NCI-H1417 treated with DMSO at 0.1 percent for 48 hours (cell line): ENCODE data around the gene ADAM15.

ENCODE experiments used
- DNase-seq: peaks from one replicate; lab custom pipeline; 2025; lab: John Stamatoyannopoulos, UW

The ADAM15 gene

DNA sequence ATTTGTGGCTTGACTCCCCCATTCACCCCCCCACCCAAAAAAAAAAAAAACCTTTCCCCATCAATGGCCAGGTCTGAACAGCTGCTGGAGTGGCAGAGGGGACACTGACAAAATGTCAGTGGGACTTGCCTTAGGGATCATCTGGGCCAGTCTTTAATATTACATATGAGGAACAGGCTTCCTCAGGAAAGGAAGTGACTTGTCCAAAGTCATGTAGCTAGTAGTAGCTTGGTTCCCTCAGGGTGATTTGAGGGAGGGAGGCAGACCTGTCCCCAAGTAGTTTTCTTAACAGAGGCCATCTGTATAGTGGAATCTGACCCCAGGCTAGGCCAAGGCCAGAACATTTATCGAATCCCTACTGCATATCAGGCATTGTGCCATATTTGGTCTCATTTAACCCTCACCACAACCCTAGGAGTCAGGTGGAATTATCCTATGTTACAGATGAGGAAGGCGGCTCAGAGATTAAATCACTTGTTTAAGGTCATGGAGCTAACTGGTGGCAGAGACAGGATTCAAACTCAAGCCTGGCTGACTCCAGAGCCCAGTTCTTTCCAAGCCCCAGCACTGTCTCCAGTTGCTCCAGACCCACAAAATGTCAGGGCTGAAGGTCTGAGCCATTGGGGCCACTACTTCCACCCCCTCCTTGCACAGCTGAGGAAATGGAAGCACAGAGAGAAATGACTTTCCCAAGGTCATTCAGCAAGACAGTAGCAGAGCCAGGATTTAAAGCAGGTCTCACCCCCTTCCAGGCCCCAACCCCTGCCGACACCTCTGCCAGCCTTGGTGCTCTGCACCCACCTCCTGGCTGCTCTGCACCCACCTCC lies 38.1 kb upstream of the ADAM15 start:
- DNase-seq = no peak

DNA sequence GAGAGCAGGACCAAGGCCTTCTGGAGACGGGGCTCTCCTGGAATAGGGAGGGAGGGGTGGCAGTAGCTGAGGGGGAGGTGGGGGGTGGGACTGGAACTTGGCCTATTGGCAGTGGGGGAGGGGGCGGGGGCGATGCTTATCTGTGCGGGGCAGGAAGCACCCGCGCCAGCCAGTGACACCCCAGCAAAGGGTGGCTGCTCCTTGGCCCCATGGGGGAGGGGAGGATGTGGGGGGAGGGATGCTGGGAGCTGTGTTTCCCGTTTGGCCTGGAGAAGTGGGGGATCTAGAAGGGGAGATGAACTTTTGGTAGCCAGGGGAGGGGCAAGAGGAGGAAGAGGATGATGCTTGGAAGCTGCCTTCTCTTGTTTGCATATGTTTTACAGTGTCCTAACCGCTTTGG lies 37.5 kb upstream of the ADAM15 start:
- DNase-seq = no peak

DNA sequence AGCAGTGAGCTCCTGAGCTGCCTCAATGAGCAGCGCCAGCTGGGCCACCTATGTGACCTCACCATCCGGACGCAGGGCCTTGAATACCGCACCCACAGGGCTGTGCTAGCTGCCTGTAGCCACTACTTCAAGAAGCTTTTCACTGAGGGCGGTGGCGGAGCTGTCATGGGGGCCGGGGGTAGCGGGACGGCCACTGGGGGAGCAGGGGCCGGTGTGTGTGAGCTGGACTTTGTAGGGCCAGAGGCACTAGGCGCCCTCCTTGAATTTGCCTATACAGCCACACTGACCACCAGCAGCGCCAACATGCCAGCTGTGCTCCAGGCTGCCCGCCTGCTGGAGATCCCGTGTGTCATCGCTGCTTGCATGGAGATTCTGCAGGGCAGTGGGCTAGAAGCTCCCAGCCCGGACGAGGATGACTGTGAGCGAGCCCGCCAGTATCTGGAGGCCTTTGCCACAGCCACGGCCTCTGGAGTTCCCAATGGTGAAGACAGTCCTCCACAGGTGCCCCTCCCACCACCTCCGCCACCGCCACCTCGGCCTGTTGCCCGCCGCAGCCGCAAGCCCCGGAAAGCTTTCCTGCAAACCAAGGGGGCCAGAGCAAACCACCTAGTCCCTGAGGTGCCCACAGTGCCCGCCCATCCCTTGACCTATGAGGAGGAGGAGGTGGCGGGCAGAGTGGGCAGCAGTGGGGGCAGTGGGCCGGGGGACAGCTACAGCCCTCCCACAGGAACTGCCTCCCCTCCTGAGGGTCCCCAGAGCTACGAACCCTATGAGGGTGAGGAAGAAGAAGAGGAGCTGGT lies 36.2 kb upstream of the ADAM15 start:
- DNase-seq = no peak

DNA sequence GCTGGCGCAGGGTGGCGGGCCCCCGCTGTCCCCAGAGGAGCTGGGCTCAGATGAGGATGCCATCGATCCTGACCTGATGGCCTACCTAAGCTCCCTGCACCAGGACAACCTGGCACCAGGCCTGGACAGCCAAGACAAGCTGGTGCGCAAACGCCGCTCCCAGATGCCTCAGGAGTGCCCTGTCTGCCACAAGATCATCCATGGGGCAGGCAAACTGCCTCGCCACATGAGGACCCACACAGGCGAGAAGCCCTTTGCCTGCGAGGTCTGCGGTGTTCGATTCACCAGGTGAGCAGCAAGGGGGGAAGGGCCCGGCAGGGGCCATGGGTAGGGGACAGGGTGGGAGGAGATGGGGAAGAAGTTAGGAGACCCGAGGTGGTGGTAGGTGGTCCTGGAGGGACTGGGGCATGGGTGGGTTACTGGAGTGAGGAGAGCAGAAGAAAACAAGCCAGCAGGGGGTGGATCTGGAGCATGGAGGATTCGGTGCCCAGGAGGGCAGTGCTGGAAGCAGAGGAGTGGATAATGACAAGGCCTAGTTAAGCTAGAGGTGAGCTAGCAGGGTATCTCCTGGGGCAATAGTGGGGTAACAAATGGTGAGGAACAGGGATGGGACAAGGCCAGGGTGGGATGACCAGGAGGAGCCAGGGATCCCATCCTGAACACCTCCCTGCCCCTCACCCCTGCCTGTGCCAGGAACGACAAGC lies 35.4 kb upstream of the ADAM15 start:
- DNase-seq = no peak

DNA sequence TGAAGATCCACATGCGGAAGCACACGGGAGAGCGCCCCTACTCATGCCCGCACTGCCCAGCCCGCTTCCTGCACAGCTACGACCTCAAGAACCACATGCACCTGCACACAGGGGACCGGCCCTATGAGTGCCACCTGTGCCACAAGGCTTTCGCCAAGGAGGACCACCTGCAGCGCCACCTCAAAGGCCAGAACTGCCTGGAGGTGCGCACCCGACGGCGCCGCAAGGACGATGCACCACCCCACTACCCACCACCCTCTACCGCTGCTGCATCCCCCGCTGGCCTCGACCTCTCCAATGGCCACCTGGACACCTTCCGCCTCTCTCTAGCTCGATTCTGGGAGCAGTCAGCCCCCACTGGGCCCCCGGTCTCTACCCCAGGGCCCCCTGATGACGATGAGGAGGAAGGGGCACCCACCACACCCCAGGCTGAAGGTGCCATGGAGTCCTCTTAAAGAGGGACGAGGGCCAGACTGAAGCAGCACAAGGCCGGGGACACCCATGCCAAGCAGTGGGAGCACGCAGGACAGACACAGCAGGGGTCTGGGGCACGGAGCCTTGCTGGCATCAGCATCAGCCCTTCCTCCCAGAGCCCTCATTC lies 34.8 kb upstream of the ADAM15 start:
- no peak for DNase-seq

DNA sequence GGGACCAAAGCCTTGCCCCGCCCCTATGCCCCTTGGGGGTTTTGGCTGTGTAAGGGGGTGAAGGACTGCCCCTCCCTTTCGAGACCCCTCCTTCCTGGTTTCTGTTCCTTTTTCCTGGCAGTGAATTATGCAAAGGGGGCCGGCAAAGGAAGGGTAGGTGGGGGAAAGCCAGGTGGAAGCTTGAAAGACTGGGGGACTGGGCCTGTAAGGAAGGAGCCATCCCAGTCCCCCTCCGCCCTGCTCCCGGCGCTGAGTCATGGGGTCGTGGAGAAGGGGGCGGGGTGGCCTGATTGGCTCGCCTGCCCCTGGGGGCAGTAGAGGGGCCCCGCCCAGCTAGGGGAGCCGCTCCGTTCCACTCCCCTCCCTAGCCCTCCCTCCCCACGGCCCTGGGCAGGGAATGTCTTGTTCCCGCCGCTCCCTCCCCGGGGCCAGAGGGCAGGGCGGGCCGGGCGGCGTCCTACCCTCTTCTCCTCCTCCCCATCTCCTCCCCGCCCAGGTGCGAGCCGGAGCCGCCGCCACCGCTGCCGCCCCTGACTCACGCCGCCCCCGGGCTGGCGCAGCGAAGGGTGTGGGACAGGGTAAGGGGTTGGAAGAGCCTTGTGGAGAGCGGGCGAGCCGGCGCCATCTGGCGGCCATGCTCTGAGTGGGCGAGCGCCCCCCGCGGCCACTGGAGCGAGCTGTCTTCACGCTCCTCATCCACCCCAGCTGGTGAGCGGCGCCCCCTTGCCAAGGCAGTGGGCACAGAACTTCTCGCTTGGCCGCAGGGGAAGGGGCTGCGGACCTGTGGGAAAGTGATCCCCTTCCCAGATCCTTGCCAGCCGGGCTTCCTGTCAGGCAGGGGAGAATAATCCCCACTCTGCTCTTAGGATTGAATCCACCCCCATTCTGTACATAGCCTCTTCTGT lies 33.8 kb upstream of the ADAM15 start:
- DNase-seq = no peak

DNA sequence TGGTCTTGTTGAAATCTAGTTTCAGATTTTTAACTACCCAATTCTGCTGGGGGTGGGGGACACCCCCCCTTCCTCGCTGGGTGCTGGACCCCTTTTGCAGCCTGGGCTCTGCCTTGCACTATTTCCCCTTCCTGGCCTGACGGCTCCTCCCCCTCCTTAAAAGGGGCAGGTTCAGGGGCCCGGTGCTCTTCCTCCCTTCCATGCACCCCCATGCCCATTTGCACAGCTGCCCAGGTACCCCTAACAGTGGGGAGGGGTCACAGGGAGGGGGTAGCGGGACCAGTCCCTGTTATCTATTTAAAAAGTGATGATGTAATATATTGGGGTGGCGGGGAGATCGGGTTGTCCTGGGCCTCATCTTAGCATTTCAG lies 33.2 kb upstream of the ADAM15 start:
- no peak for DNase-seq

DNA sequence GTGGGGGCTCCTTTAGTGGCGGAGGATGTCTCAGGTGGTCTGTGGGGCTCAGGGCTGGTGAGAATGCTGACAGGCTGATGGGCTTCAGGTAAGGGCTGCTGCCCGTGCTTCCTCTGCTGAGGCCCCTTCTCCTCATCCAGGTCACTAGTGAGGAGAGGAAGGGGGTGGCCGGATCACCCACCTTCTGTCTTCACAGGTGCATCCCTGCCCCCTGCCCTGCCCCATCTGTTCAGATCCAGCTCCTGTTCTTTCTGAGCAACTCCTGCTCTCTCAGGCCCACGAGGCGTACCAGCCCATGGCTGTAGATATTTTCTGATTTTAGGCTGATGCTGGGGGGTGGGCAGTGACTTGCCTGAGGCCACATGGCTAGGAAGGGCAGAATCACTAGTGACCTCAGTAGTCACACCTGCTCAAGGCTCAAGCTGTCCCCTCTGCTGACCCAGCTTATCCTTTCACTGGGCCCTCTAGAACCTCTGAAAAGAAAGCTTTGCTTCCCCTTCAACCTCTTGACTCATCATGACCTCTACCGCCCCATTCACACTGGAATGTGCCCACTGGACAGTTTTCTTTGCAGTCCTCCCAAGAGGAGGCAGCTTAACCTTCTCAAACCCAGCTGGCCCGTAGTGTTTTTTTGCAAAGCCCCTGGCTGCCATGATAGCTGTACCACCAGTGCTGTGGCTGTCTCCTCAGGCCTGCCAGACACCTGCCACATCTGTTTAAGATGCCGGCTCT lies 32.3 kb upstream of the ADAM15 start:
- DNase-seq = no peak

DNA sequence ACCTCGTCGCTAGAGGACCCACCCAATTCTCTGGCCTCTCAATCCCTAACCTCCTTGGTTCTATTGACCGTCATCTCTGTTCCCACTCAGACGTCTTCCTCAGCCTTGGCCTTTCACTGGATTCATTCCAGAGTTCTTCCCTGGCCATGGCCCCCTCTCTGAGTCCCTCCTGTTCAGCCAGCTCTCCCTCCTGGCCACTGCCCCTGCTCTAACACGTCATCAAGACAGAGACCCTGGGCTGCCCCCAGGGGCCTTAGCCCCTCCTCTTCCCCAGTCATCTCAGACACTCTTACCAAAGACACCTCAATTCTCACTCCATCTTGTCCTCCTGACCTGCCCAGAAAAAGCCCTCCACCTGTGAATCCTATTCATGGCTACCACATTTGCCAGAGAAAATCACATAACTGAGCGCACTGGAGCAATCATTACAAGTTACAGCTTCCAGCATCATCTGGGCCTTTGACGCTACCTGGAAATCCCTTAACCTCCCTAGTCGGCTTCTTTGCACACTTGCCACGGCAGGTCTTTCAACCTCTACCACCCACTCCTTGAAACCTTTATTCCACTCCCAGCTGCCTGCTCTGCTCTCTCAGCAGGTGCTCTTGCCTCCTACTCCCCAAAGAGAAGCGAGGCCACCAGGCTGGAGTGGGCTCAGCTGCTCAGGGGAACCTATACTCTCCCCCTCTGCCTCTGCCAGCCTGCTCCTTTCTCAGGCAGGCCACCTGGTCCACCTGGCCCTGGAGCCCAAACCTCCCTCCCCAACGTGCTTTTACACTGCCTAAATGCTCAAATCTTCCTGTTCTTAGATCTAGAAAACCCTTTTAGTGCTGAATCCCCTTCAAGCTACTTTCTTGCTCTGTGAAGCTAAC lies 31.5 kb upstream of the ADAM15 start:
- no peak for DNase-seq

DNA sequence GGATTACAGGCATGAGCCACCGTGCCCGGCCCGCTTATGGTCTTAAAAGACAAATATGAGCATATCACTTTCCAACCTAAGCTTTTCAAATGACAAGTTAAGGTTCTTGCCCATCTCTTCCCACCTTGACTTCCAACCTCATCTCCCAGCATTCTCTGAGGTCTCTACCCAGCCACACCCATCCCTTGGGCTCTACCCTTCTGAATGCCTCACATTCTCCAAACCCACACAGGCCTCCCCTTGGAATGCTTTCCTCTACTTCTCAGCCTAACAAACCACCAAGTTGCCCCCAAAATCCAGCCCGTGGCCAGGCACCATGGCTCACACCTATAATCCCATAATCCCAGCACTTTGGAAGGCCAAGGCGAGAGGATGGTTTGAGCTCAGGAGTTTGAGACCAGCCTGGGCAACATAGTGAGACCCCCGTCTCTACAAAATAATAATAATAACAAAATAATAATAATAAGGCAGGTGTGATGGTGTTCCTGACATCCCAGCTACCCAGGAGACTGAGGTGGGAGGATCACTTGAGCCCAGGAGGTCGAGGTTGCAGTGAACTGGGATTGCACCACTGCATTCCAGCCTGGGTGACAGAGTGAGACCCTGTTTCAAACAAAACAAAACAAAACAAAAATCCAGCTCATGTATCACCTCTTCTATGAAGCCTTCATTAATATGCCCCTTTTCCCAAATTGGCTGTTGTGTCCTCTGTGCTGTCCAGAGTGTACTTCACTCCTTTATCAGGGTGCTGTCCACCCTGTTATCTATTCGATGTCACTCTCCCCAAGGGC lies 28.8 kb upstream of the ADAM15 start:
- DNase-seq = no peak

DNA sequence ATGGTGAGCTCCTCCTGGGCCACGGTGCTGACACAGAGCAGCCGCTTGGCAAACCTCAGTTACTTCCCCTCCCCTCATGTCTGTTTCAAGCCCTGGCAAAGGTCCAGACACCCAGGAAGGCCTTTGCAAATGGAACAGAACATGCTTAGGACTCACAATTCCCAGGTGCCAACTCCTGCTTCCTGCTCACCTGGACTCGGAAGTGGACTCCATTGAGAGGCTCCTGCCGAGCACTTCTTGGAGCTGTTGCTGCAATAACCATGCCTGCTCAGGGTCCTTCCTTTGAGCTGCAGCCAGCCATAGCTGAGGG lies 28.2 kb upstream of the ADAM15 start:
- no peak for DNase-seq

DNA sequence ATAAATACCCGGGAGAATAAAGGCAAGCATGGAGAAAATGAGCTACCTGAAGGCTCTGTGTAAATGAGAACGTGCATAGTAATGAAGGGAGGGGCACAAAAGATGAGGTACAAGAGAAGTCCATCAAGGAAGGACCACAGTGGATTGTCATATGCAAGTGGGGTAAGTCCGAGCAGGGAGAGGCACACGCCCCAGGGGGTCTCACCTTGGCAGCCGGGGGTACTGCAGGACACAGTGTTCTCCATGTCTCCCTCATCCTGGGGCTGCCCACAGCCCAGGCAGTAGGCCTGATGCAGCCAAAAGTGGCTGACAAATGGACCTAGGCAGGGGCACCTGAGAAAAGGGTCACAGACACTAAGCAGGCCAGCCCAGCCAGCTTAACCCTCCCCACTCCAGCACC lies 27.5 kb upstream of the ADAM15 start:
- no peak for DNase-seq

DNA sequence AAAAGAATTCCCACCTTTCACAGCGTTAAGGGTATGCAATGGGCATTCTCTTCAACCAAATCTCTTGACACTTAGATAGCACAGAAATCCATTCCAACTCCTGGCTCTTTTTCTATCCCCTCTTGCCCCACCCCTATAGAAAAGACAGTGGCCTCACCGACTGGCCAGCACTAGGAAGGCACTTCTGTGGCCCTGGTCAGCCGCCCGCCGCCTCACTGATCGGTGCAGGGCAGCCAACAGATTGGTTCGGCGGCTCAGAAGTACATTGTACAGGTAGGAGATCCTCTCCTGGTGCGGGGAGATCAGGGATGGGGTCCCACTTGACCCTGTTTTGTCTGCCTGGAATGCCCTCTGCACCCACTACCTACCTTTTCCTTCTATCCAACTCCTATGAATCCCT lies 26.8 kb upstream of the ADAM15 start:
- no peak for DNase-seq

DNA sequence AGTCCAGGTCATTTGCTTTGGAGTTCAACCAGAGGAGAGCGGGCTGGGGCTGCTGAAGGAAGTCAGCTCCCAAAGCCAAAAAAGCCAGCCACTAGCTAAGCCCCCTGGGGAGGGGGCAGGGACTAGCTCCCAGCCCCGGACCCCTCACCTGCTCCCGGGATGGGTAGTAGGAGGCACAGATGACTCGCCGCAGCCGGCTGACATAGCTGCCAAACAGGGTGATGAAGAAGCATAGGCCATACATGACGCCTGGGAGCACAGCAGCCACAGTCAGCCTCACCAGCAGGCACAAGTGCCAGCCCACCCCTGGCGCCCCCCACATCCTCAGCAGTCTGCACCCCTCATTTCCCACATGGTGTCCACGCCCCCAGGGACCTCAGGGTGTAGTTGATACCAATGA lies 25.0 kb upstream of the ADAM15 start:
- DNase-seq = no peak

DNA sequence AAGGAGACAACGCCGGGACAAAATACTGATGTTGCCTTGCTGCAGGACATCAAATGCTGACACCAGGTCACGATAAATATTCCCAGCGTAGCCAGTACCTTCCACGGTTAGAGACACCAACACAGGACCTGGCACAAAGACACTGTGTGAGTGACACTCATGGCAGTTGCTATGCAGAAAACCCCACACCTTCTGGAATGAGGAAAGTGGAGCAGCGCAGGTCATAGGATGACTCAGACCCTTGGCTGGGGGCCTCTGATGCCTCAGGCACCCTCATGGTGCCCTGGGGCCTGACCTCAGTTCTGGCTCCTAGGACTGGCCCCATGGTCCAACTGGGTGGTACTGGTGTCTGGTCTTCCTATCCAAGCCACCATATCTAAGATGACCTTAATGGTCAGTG lies 24.5 kb upstream of the ADAM15 start:
- DNase-seq = no peak

DNA sequence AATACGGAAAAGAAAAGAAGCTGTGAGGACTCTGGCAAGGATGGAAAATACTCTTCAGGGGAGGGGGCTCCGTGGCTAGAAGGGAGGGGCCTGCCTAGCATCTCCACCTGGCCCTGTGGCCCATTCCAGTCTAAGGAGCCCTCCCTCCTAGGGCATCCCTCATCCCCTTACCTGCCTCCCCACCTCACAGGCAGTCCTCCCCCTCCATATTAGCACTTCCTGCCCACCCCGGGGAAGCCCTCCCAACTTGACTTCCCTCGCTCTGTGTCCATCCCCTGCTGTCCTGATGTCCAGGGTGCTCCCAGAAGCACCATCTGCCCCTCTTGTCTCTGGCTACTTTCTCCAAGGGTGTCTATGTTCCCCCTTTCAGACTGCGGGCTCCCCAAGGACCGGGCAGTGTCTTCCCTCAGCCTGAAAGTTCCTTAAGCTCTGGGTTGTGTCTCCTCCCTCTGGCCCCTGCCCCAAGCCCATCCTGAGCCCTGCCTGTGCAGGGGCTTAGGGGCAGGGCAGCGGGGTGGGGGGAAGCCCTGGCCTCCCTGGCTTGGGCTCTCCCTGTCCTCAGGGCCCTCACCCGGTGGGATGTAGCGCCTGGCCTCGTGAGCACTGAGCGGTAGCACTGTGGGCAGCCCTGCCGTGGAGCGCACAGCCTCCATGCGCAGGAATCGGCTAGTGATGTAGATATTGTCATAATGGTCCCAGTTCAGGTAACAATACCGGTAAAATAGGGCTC lies 21.4 kb upstream of the ADAM15 start:
- no peak for DNase-seq

DNA sequence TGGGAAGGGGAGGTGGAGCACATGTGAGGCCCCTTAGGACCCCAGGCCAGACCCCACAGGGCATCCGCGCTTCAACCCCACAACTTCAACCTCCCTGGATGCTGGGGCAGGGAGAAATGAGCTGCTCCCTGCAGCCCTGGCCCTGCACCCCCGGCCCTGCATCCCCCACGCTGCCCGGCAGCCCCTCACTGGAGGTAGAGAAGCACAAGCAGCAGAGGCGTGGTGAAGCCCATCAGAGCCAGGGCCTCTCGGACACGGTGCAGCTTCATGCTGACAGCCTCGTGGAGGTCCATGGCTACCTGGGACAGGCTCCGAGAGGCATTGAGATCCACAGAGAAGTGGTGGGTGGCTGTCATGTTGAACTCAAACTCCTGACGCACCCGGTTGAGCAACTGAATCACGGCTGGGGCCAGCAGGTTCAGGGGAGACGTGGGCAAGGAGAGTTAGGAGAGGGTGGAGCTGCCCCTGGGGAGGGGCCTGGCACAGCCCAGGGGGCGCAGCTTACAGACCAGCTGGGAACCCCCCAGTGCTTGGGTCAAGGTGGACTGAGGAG lies 20.8 kb upstream of the ADAM15 start:
- no peak for DNase-seq

DNA sequence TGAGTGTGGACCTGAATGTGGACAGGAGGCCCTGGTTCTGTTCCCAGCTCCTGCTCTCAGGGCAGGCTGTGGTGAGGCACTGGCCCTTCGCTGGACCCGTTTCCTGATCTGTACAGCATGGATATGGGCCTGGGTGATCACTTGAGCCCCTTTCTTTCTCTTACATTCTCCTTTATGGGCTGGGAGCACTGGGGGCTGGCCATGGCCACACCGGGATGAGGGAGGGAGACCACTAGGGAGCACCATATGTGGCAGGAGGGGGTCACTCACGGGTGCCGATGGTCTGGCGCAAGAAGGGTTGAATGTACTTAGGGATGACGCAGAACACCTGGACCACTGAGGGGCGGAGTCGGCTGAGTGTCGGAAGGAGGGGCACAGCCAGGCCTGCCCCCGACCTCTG lies 20.2 kb upstream of the ADAM15 start:
- DNase-seq = no peak
